ENCODE data around the gene CLEC11A. TPM values are rescaled to one million over a fixed set of nuclear protein-coding genes. Genes with fewer than 3 reads are reported as not detected.

Gene CLEC11A
- total RNA-seq, 5 donors from 2014 or later (not counting 1 experiment from before 2014, with no cell fraction given) = 1.4 to 5.0 (median 3.7) TPM

DNA sequence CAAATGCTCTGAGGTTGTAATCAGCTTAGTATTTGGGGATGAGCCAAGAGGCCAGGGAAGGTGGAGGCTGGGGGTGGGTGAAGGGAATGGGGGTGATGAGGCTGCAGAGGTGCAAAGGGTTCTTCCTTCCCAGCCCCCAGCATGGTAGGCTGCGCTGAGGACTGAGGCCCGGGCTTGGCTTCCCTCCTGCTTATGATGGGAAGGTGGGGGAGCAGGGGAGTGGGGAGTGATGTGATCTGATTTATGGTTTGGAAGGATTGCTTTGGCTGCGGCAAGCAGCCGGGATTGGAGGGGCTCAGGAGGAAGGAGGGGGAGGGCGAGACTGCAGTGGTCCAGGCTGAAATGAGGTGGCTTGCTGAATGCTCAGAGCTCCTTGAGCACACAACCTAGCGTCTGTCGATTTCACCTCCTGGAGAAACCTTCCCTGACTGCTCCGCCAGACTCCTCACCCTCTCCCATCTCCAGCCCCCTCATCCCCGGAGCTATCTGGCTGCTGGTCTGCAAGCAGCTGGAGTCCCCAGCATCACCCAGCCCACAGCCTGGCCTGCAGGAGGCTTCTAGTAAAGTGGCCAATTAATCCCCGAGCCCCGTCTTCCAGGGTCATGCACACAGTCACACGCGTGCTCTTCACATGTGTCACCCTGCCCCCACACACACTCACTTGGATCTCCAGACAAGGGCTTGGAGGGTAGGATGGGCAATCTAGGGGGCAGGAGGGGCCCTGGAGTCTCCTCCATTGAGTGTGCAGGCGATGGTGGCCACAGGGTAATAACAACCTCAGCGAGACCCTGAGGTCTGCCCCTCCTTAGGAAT lies 757 bp upstream of the CLEC11A start:
- no peaks in the 10 kb centered on the region for H3K9me3 ChIP-seq
- CTCF ChIA-PET = interaction anchor here in 1 of 2 donors (0.6 kb wide), 1 partner anchor 49 kb away, joined by 4 read pairs; no protein-coding TSS in a partner anchor
- no peak overlapping the region for H3K27ac Mint-ChIP-seq
- peaks cover 2 to 48% of the 10 kb centered on the region in 2 experiments for H3K4me1 ChIP-seq (ENCODE audit: control insufficient read depth in 1 of 2, extremely low read depth in 1 of 2, insufficient read depth in 2 of 2, low read length in 2 of 2)
- H3K27ac ChIP-seq (ENCODE audit: low read length) = no peak overlapping the region
- peaks cover 4 to 88% of the 10 kb centered on the region in 2 experiments for H3K27me3 ChIP-seq (replicated peaks in 1 of 2; ENCODE audit: control insufficient read depth in 2 of 2, extremely low read depth in 1 of 2, insufficient read depth in 2 of 2, low read length in 1 of 2)
- H3K4me3 ChIP-seq (ENCODE audit: control insufficient read depth in 1 of 2, extremely low read depth in 1 of 2, low read length in 1 of 2) = no peak overlapping the region
- no peaks in the 10 kb centered on the region for H3K9me3 Mint-ChIP-seq
- H3K4me3 Mint-ChIP-seq = peak overlapping the region in 1 of 3 donors; percentile 83
- 59% methylated on average over 7 of the region's 15 CpGs for WGBS (ENCODE audit: insufficient coverage)
- H3K36me3 Mint-ChIP-seq = no peaks in the 10 kb centered on the region
- no peaks in the 10 kb centered on the region for H3K36me3 ChIP-seq (ENCODE audit: control insufficient read depth in 2 of 2, extremely low read depth in 1 of 2, insufficient read depth in 1 of 2, low read length in 1 of 2)
- POLR2A ChIA-PET = no interaction called here
- H3K4me1 Mint-ChIP-seq = peaks cover 21 to 31% (median 21%) of the 10 kb centered on the region in 3 donors
- peaks cover 37 to 71% of the 10 kb centered on the region in 2 donors for H3K27me3 Mint-ChIP-seq
- DNase-seq (no peak), ATAC-seq (replicated peaks in 1 of 4) (no peak)

DNA sequence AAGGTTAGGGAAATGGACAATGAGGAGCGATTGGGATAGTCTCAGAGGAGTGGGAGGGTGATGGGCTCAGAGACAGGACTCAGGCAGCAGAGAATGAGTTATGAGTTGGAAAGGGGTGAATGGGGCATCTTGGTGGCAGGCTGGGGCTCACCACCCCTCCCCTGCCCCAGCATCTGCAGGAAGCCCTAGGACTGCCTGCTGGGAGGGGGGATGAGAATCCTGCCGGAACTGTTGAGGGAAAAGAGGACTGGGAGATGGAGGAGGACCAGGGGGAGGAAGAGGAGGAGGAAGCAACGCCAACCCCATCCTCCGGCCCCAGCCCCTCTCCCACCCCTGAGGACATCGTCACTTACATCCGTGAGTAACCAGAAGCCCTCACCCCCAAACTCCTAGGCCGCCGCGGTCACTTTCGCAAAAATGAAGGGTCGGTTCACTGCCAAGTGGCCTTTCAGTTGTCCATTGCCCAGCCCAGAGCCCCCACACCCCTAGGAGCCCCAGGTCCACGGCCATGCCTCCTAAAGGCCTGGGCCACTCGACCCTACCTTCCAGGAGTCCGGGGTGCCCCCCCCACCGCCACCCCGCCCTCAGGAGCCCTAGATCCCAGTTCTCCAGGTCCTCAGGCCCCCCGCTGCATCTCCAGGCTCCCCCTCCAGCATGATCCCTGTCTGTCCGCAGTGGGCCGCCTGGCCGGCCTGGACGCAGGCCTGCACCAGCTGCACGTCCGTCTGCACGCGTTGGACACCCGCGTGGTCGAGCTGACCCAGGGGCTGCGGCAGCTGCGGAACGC lies 764 bp downstream of the CLEC11A start:
- H3K4me1 ChIP-seq (ENCODE audit: control insufficient read depth in 1 of 2, extremely low read depth in 1 of 2, insufficient read depth in 2 of 2, low read length in 2 of 2) = peaks cover 2 to 47% of the 10 kb centered on the region in 2 experiments
- DNase-seq = no peak
- Mint-ChIP-seq H3K27me3 (peaks cover 32 to 74% of the 10 kb centered on the region in 2 donors), H3K27ac (no peak overlapping the region), H3K36me3 (no peaks in the 10 kb centered on the region), H3K9me3 (no peaks in the 10 kb centered on the region), H3K4me1 (peaks cover 29 to 31% (median 30%) of the 10 kb centered on the region in 3 donors), H3K4me3 (peak overlapping the region; percentile 47 to 83 (median 79))
- H3K27ac ChIP-seq (ENCODE audit: low read length) = no peak overlapping the region
- ATAC-seq (replicated peaks in 1 of 4) = no peak
- H3K27me3 ChIP-seq (replicated peaks in 1 of 2; ENCODE audit: control insufficient read depth in 2 of 2, extremely low read depth in 1 of 2, insufficient read depth in 2 of 2, low read length in 1 of 2) = peaks cover 4 to 86% of the 10 kb centered on the region in 2 experiments
- H3K9me3 ChIP-seq = no peaks in the 10 kb centered on the region
- WGBS (ENCODE audit: insufficient coverage) = 4% methylated on average over 23 of the region's 31 CpGs
- POLR2A ChIA-PET = no interaction called here
- H3K36me3 ChIP-seq (ENCODE audit: control insufficient read depth in 2 of 2, extremely low read depth in 1 of 2, insufficient read depth in 1 of 2, low read length in 1 of 2) = no peaks in the 10 kb centered on the region
- CTCF ChIA-PET = interaction anchor here in 1 of 2 donors (0.6 kb wide), 1 partner anchor 1649 kb away, joined by 3 read pairs; no protein-coding TSS in a partner anchor
- peak overlapping the region in 1 of 2 donors; percentile 67 for H3K4me3 ChIP-seq (ENCODE audit: control insufficient read depth in 1 of 2, extremely low read depth in 1 of 2, low read length in 1 of 2)

DNA sequence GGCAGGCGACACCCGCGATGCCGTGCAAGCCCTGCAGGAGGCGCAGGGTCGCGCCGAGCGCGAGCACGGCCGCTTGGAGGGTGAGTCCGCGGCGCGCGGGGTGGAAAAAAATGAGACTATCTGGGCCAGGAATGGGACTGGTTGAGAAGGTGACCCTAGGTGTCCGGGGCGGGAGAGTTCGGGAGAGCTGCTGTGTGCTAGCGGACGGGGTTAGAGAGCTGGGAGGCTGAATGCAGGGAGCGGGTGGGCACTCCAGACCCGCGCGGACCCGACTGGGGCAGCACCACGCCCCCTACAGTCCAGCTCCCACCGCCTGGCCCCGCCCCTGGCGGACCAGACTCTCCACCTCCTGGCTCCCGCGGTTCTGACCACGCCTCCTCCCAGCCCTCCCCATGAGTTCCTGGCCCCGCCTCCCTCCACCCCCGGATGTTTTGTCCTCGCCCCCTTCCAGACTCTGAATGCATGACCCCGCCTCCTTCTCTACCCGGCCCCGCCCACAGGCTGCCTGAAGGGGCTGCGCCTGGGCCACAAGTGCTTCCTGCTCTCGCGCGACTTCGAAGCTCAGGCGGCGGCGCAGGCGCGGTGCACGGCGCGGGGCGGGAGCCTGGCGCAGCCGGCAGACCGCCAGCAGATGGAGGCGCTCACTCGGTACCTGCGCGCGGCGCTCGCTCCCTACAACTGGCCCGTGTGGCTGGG lies 1.5 kb downstream of the CLEC11A start:
- Mint-ChIP-seq H3K36me3 (no peaks in the 10 kb centered on the region), H3K27ac (peak overlapping the region in 1 of 2 donors; percentile 69), H3K4me1 (peaks cover 29 to 31% (median 30%) of the 10 kb centered on the region in 3 donors), H3K9me3 (no peaks in the 10 kb centered on the region), H3K27me3 (peaks cover 36 to 74% of the 10 kb centered on the region in 2 donors), H3K4me3 (peak overlapping the region; percentile 68 to 83 (median 79))
- H3K36me3 ChIP-seq (ENCODE audit: control insufficient read depth in 2 of 2, extremely low read depth in 1 of 2, insufficient read depth in 1 of 2, low read length in 1 of 2) = no peaks in the 10 kb centered on the region
- H3K4me1 ChIP-seq (ENCODE audit: control insufficient read depth in 1 of 2, extremely low read depth in 1 of 2, insufficient read depth in 2 of 2, low read length in 2 of 2) = peaks cover 2 to 45% of the 10 kb centered on the region in 2 experiments
- ChIA-PET POLR2A (no interaction called here), CTCF (interaction anchor here in 1 of 2 donors (0.6 to 1.0 kb wide), 8 partner anchors 11 to 1650 kb away, joined by 3 to 9 read pairs (median 5); partner anchors contain the start of gene KCNC3)
- H3K4me3 ChIP-seq (ENCODE audit: control insufficient read depth in 1 of 2, extremely low read depth in 1 of 2, low read length in 1 of 2) = peak overlapping the region; percentile 48 to 67
- no peaks in the 10 kb centered on the region for H3K9me3 ChIP-seq
- DNase-seq = peak; percentile 79 to 96 (median 92)
- 2% methylated on average over 61 of the region's 65 CpGs for WGBS (ENCODE audit: insufficient coverage)
- no peak overlapping the region for H3K27ac ChIP-seq (ENCODE audit: low read length)
- ATAC-seq (replicated peaks in 1 of 4) = peak; percentile 83 to 88 (median 86)
- peaks cover 4 to 83% of the 10 kb centered on the region in 2 experiments for H3K27me3 ChIP-seq (replicated peaks in 1 of 2; ENCODE audit: control insufficient read depth in 2 of 2, extremely low read depth in 1 of 2, insufficient read depth in 2 of 2, low read length in 1 of 2)

DNA sequence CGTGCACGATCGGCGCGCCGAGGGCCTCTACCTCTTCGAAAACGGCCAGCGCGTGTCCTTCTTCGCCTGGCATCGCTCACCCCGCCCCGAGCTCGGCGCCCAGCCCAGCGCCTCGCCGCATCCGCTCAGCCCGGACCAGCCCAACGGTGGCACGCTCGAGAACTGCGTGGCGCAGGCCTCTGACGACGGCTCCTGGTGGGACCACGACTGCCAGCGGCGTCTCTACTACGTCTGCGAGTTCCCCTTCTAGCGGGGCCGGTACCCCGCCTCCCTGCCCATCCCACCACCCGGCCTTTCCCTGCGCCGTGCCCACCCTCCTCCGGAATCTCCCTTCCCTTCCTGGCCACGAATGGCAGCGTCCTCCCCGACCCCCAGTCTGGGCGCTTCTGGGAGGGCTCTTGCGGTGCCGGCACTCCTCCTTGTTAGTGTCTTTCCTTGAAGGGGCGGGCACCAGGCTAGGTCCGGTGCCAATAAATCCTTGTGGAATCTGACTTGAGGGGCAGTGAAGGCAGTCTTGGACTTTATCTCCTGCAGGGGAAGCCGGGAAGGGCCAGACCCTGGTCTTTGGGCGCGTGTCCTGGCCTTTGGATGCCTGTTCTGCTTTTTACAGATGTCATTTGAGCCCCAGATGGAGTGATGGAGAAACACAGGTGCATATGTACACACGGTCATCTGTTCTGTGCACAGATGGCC lies 2.2 kb downstream of the CLEC11A start:
- H3K9me3 Mint-ChIP-seq = no peaks in the 10 kb centered on the region

DNA sequence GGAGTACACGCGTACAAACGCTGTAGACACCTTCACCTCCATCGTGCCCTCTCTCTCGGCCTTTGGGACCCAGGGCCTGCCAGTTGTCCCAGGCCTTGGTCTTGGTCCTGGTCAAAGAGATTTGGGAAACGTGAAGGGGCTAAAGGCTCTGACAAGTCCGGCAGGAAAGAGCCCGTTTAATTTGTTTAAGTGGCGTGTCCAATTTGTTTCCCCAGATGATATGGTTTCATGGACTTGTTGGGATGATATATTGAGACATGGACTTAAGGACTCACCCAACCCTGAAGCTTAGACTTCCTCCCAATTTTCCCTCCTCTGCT lies 2.7 kb downstream of the CLEC11A start:
- H3K27ac ChIP-seq (ENCODE audit: low read length) = peak overlapping the region; percentile 59
- H3K4me3 ChIP-seq (ENCODE audit: control insufficient read depth in 1 of 2, extremely low read depth in 1 of 2, low read length in 1 of 2) = peak overlapping the region; percentile 48 to 63
- 84% methylated on average over 7 of the region's 9 CpGs for WGBS (ENCODE audit: insufficient coverage)
- H3K9me3 Mint-ChIP-seq = no peaks in the 10 kb centered on the region
- peaks cover 26 to 70% of the 10 kb centered on the region in 2 donors for H3K27me3 Mint-ChIP-seq
- peak overlapping the region in 1 of 2 donors; percentile 68 for H3K27ac Mint-ChIP-seq
- no peaks in the 10 kb centered on the region for H3K9me3 ChIP-seq
- no peak for DNase-seq
- no peaks in the 10 kb centered on the region for H3K36me3 ChIP-seq (ENCODE audit: control insufficient read depth in 2 of 2, extremely low read depth in 1 of 2, insufficient read depth in 1 of 2, low read length in 1 of 2)
- peaks cover 2 to 45% of the 10 kb centered on the region in 2 experiments for H3K4me1 ChIP-seq (ENCODE audit: control insufficient read depth in 1 of 2, extremely low read depth in 1 of 2, insufficient read depth in 2 of 2, low read length in 2 of 2)
- ATAC-seq (replicated peaks in 1 of 4) = no peak
- ChIA-PET CTCF (no interaction called here), POLR2A (no interaction called here)
- H3K4me3 Mint-ChIP-seq = peak overlapping the region; percentile 28 to 83 (median 72)
- H3K27me3 ChIP-seq (replicated peaks in 1 of 2; ENCODE audit: control insufficient read depth in 2 of 2, extremely low read depth in 1 of 2, insufficient read depth in 2 of 2, low read length in 1 of 2) = peaks cover 0 to 76% of the 10 kb centered on the region in 2 experiments
- H3K4me1 Mint-ChIP-seq = peaks cover 19 to 22% (median 20%) of the 10 kb centered on the region in 3 donors
- no peaks in the 10 kb centered on the region for H3K36me3 Mint-ChIP-seq

More for the DNA sequence above, 2.2 kb downstream of the CLEC11A start:
- H3K27me3 Mint-ChIP-seq = peaks cover 31 to 71% of the 10 kb centered on the region in 2 donors
- H3K36me3 Mint-ChIP-seq = no peaks in the 10 kb centered on the region
- H3K27me3 ChIP-seq (replicated peaks in 1 of 2; ENCODE audit: control insufficient read depth in 2 of 2, extremely low read depth in 1 of 2, insufficient read depth in 2 of 2, low read length in 1 of 2) = peaks cover 4 to 78% of the 10 kb centered on the region in 2 experiments
- H3K9me3 ChIP-seq = no peaks in the 10 kb centered on the region
- H3K36me3 ChIP-seq (ENCODE audit: control insufficient read depth in 2 of 2, extremely low read depth in 1 of 2, insufficient read depth in 1 of 2, low read length in 1 of 2) = no peaks in the 10 kb centered on the region
- ATAC-seq (replicated peaks in 1 of 4) (peak; percentile 53 to 66 (median 62)), DNase-seq (peak in 1 of 35 experiments; percentile 51)
- H3K4me3 ChIP-seq (ENCODE audit: control insufficient read depth in 1 of 2, extremely low read depth in 1 of 2, low read length in 1 of 2) = peak overlapping the region; percentile 48 to 63
- H3K27ac Mint-ChIP-seq = peak overlapping the region in 1 of 2 donors; percentile 68
- peaks cover 2 to 45% of the 10 kb centered on the region in 2 experiments for H3K4me1 ChIP-seq (ENCODE audit: control insufficient read depth in 1 of 2, extremely low read depth in 1 of 2, insufficient read depth in 2 of 2, low read length in 2 of 2)
- WGBS (ENCODE audit: insufficient coverage) = 4% methylated on average over 41 of the region's 52 CpGs
- H3K4me3 Mint-ChIP-seq = peak overlapping the region; percentile 67 to 83 (median 72)
- peak overlapping the region; percentile 59 for H3K27ac ChIP-seq (ENCODE audit: low read length)
- POLR2A ChIA-PET = no interaction called here
- CTCF ChIA-PET = interaction anchor here in 1 of 2 donors (0.6 to 1.0 kb wide), 7 partner anchors 12 to 415 kb away, joined by 3 to 9 read pairs (median 5); partner anchors contain the start of gene KCNC3
- peaks cover 24 to 26% (median 25%) of the 10 kb centered on the region in 3 donors for H3K4me1 Mint-ChIP-seq

All from T-cell (primary cell).